SK-N-MC (cell line): ENCODE data around the gene NPAS2.

Experiments used
- DNase-seq: peaks from one replicate; pipeline ENCODE4 v3.0.0-alpha.2; 2011; ENCODE audit warnings: low read depth, low spot score
- H3K27ac ChIP-seq: fragments of 200-600 bp; sonication (generic); 2 replicates; pipeline ENCODE4 v1.5.1; 2016; ENCODE audit warnings: mixed run types
- H3K36me3 ChIP-seq: fragments of 200-600 bp; sonication (generic); 2 replicates; pipeline ENCODE4 v1.6.1; 2017; ENCODE audit warnings: antibody characterized with exemption, low read length, mixed read lengths; ENCODE audit not compliant: insufficient read depth
- H3K4me3 ChIP-seq: fragments of 200-600 bp; sonication (generic); 2 replicates; pipeline ENCODE4 v1.5.1; 2016
- H3K9ac ChIP-seq: fragments of 200-600 bp; sonication (generic); 2 replicates; pipeline ENCODE4 v1.8.0; 2017; ENCODE audit warnings: mixed run types, mixed read lengths; ENCODE audit not compliant: insufficient read length
- H3K9me3 ChIP-seq: fragments of 200-600 bp; sonication (generic); 2 replicates; pipeline ENCODE4 v1.6.1; 2017; ENCODE audit warnings: low read depth, mild to moderate bottlenecking, antibody characterized with exemption, low read length, moderate library complexity, mixed read lengths
- EZH2 ChIP-seq: fragments of 200-600 bp; sonication (generic); IDR thresholded peaks from one replicate; pipeline ENCODE4 v1.6.1; 2017; ENCODE audit warnings: antibody characterized with exemption
- FOXP2 ChIP-seq: optimal IDR thresholded peaks from 2 replicates; pipeline ENCODE3; 2011; ENCODE audit warnings: mild to moderate bottlenecking, moderate library complexity; ENCODE audit not compliant: insufficient read depth; ENCODE audit errors: extremely low read length, control extremely low read depth
- POLR2AphosphoS5 ChIP-seq: IDR thresholded peaks from 2 replicates; pipeline ENCODE4 v1.6.1; 2012; ENCODE audit warnings: mild to moderate bottlenecking, low read depth, low read length, borderline replicate concordance

NPAS2 gene

DNA sequence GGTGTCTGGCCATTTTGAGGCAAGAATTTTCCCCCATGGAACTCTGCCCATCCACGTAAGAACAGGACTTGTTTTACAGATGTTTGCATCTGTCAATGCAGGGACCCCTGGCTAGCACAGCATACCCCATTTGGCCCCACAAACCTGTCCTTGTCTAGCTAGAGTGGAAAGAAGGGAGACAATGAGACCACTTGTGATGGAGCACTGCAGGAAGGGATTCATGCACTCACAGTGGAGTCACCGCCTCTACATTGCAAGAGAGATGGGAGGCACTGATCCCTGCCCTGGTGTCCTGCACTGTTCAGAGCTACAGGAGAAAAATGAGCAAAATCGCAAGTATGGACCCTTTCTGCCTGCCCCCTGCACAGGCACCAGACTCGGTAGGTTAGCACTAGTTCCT lies 32.5 kb downstream of the NPAS2 start:
- H3K9ac ChIP-seq, result no peak overlapping the region
- H3K4me3 ChIP-seq, result no peak overlapping the region
- H3K9me3 ChIP-seq, result no peaks in the 10 kb centered on the region
- DNase-seq, result no peak
- H3K36me3 ChIP-seq, result no peaks in the 10 kb centered on the region
- TF ChIP-seq EZH2 (no peak), POLR2AphosphoS5 (no peak), FOXP2 (no peak)
- no peak overlapping the region for H3K27ac ChIP-seq

DNA sequence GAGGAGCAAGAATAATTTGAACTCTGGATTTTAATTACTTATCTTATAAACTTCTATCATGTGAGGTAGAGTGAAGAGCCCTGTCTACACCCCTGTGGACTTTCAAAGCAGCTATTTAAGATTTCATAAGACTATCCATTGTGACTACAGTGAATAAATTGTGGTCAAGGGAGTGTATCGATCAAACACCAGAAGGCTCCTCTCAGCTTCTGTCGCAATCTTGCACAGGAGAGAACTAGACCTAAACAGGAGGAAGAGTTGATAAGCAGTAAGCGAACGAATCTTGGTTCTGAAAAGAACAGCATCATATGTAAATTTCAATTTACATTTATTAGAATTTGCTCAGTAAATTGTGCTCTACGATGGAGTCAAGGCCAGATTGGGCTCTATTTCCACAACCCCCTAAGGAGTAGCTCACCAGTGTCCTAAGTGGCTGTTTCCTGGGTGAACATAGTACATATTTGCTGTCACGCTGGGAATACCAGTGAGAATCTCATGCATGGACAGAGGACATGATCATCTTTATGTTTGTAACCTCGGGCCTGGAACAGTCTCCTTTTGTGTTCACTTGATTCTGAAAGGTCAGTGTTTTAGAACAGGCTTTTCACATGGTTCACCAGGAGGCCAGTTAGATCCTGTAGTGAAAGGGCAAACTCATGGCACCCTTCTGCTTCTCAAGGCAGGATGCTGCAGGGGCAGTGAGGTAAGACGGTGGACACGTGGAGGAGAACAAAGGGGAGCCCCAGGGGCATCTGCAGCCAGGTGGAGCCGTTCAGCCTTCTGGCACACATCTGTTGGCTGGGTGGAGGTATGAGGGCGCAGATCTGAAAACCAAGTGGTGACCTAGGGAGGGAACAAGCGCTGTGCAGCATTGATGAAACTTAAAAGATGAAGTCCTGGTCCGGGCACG lies 33.3 kb downstream of the NPAS2 start:
- TF ChIP-seq EZH2, result no peak
- TF ChIP-seq FOXP2, result no peak
- TF ChIP-seq POLR2AphosphoS5, result no peak
- H3K4me3 ChIP-seq, result no peak overlapping the region
- no peak overlapping the region for H3K9ac ChIP-seq
- no peaks in the 10 kb centered on the region for H3K9me3 ChIP-seq
- no peak overlapping the region for H3K27ac ChIP-seq
- DNase-seq, result no peak
- H3K36me3 ChIP-seq, result no peaks in the 10 kb centered on the region

DNA sequence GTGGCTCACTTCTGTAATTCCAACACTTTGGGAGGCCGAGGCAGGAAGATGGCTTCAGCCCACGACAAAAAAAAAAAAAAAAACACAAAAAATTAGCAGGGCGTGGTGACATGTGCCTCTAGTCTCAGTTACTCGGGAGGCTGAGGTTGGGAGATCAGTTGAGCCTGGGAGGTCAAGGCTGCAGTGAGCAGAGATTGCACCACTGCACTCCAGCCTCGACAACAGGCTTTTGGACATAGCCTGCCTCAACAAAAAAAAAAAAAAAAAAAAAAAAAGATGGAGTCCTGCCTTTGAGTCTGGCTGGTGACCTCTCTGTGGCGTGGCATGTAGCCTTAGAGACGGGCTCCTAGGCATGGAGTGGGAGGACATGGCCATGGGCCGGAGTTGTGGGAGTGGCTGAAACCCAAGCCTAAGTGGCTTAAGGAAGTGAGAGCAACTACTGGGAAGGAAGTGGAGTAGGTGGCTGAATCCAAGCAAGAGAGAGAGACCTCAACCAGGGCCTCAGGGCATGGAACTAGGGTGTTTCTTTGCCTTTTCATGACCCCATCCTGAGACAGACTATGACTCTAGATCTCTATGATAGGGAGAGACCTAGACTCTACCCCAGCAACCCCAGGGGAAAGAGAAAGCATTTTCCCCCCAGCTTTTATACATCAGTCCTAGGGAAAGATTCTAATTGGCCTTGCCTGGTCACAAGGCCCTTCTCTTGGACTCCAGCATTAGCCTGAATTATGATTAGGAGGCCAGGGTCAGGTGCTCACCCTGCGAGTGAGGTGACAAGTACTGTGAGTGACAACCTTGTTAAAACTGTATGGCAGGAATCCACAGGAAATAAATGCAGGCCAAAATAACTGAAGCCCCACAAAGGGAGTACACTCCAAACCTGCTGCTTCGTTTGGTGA lies 34.2 kb downstream of the NPAS2 start:
- Histone ChIP-seq H3K27ac (no peak overlapping the region), H3K9me3 (no peaks in the 10 kb centered on the region), H3K9ac (no peak overlapping the region), H3K36me3 (no peaks in the 10 kb centered on the region), H3K4me3 (no peak overlapping the region)
- TF ChIP-seq FOXP2 (no peak), EZH2 (no peak), POLR2AphosphoS5 (no peak)
- DNase-seq, result no peak

DNA sequence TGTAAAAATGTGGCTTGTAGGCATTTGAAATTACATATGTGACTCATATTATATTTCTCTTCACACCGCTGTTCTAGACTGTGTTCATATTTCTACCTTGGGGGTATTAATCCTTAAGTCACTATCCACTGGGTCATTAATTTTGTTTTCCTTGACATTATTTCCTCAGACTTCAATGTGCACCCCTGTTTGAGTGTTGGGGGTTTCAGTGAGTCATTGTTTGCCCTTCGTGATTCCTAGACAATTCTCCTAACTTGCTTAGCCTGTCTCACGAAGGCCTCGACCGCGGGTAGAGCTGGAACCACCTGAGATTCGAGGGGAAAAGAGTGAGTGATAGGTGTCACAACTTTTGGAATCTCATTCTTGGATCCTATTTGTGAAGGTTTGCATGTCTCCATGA lies 35.1 kb downstream of the NPAS2 start:
- H3K4me3 ChIP-seq, result no peak overlapping the region
- no peaks in the 10 kb centered on the region for H3K36me3 ChIP-seq
- H3K27ac ChIP-seq, result no peak overlapping the region
- DNase-seq, result no peak
- H3K9me3 ChIP-seq, result no peaks in the 10 kb centered on the region
- H3K9ac ChIP-seq, result no peak overlapping the region
- TF ChIP-seq FOXP2, result no peak
- no peak for TF ChIP-seq POLR2AphosphoS5
- no peak for TF ChIP-seq EZH2

DNA sequence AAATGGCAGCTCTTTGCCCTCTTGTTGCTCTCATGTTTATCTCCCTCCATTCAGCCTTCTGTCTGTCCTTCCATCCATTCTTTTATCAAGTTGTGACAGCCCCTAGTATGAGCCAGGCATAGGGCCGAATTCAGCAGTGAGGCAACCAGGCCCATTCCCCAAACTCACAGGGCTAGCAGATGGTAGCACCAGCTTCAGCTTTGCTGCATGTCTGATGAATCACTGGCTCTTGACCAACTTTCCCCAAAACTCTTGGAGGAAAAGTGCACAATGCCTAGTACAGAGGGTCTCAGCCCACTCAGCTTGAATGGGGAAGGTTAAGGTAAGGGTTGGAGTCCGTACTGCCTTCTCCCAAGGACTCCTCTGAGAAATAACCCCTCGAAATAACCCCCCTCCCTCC lies 35.7 kb downstream of the NPAS2 start:
- H3K9me3 ChIP-seq, result no peaks in the 10 kb centered on the region
- no peak overlapping the region for H3K27ac ChIP-seq
- H3K36me3 ChIP-seq, result no peaks in the 10 kb centered on the region
- no peak overlapping the region for H3K9ac ChIP-seq
- TF ChIP-seq EZH2 (no peak), POLR2AphosphoS5 (no peak), FOXP2 (no peak)
- no peak overlapping the region for H3K4me3 ChIP-seq
- DNase-seq, result no peak

DNA sequence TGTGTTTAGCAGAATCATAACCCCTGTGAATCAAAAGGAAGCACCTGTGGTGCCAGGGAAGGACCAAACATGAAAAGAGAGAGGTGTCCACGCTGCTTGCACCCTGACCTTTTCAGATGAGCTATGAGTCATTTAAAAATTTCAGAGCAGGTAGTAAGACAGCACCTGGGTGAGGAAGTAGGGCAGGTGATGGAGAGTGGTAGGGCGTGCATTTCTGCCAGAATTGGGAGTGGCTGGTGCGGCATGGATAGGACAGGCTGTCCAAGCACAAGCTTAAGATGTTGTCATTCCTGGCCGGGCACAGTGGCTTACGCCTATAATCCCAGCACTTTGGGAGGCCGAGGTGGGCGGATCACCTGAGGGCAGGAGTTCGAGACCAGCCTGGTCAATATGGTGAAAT lies 36.8 kb downstream of the NPAS2 start:
- H3K9me3 ChIP-seq, result no peaks in the 10 kb centered on the region
- H3K27ac ChIP-seq, result no peak overlapping the region
- TF ChIP-seq POLR2AphosphoS5, result no peak
- TF ChIP-seq EZH2, result no peak
- TF ChIP-seq FOXP2, result no peak
- no peak overlapping the region for H3K4me3 ChIP-seq
- DNase-seq, result no peak
- H3K36me3 ChIP-seq, result no peaks in the 10 kb centered on the region
- no peak overlapping the region for H3K9ac ChIP-seq

DNA sequence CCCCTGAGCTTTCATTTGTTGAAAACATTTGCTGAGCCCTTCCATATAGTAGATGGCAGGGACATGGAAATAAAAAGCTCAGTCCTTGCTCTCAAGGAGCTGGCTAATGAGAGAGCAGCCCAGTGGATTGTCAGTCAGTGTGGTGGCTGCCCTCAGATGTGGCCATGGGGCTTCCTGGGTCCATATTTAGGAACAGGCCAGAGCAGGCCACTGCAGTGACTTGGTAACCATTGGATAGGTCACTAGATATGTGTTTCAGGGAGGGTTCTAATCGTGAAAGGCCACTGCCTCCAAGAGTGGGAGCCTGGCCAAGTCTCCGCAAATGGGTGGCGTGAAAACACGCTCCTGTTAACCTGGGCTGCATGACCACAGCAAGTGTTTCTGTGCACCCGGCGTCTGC lies 37.4 kb downstream of the NPAS2 start:
- H3K27ac ChIP-seq, result no peak overlapping the region
- TF ChIP-seq FOXP2, result no peak
- TF ChIP-seq EZH2, result no peak
- TF ChIP-seq POLR2AphosphoS5, result no peak
- H3K36me3 ChIP-seq, result no peaks in the 10 kb centered on the region
- no peak overlapping the region for H3K4me3 ChIP-seq
- H3K9ac ChIP-seq, result no peak overlapping the region
- no peak for DNase-seq
- H3K9me3 ChIP-seq, result no peaks in the 10 kb centered on the region

DNA sequence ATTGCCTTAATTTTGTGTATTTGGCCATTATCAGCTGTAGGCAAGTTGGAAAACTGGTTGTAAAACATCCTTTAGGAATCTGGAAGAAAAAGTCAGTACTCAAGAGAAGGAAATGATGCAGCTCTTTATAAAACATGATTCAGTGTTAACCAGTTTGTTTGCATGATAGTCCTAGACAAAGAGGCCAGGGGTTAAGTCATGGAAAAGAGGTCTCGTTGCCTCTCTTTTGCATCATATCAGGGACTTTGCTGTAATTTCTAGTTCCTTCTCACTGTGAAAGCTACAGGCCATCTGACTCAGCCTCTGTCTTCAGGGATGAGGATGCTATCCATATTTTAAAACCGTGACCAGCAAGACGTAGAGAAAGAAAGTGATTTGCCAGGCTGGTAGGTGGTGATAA lies 38.0 kb downstream of the NPAS2 start:
- TF ChIP-seq POLR2AphosphoS5, result no peak
- TF ChIP-seq FOXP2, result no peak
- no peak for TF ChIP-seq EZH2
- Histone ChIP-seq H3K36me3 (no peaks in the 10 kb centered on the region), H3K27ac (no peak overlapping the region), H3K9me3 (no peaks in the 10 kb centered on the region), H3K9ac (no peak overlapping the region), H3K4me3 (no peak overlapping the region)
- no peak for DNase-seq

DNA sequence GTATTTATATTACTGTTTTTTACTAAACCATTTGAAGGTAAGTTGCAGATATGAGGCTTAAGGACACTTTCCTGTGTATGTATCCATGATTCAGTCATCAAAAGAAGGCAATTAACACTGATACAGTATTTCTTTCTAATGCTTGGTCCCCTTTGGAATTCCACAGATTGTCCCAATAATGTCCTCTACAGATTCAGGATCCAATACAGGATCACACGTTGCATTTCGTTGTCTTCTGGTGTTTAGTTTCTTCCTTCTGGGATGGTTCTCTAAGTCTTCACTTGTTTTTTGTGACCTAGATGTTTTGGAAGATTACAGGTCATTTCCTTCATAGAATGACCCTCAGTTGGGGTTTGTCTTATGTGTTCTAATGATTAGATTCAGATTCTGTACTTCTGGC lies 40.0 kb downstream of the NPAS2 start:
- no peak for DNase-seq
- H3K9ac ChIP-seq, result no peak overlapping the region
- H3K36me3 ChIP-seq, result no peaks in the 10 kb centered on the region
- no peak for TF ChIP-seq POLR2AphosphoS5
- TF ChIP-seq EZH2, result no peak
- no peak for TF ChIP-seq FOXP2
- no peak overlapping the region for H3K4me3 ChIP-seq
- no peaks in the 10 kb centered on the region for H3K9me3 ChIP-seq
- no peak overlapping the region for H3K27ac ChIP-seq
